ENCODE measurements around the gene MX1.

The MX1 gene

GRCh38 chr21:41460578-41461527, 34.8 kb downstream of the MX1 start:
- DNase-seq (ENCODE audit: low read depth in 2 of 2): peak; percentile 21 to 50

GRCh38 chr21:41465176-41465781, 39.2 kb downstream of the MX1 start:
- no peak for DNase-seq (ENCODE audit: low read depth in 2 of 2)

- DNase-seq (ENCODE audit: low read depth in 2 of 2): no peak
These were observed 40.2 kb downstream of the MX1 start for GRCh38 chr21:41466024-41466820.

GRCh38 chr21:41470054-41470453, 44.0 kb downstream of the MX1 start:
- DNase-seq (ENCODE audit: low read depth in 2 of 2): no peak

- DNase-seq (ENCODE audit: low read depth in 2 of 2): no peak
These were observed 46.9 kb downstream of the MX1 start for GRCh38 chr21:41472753-41473548.

- no peak for DNase-seq (ENCODE audit: low read depth in 2 of 2)
These were observed 49.8 kb downstream of the MX1 start for GRCh38 chr21:41475714-41476420.

GRCh38 chr21:41477641-41478318, 51.7 kb downstream of the MX1 start:
- DNase-seq (ENCODE audit: low read depth in 2 of 2): no peak

- no peak for DNase-seq (ENCODE audit: low read depth in 2 of 2)
These were observed 52.5 kb downstream of the MX1 start for GRCh38 chr21:41478319-41479177.

GRCh38 chr21:41479686-41480085, 53.6 kb downstream of the MX1 start:
- DNase-seq (ENCODE audit: low read depth in 2 of 2): no peak

- DNase-seq (ENCODE audit: low read depth in 2 of 2): no peak
These were observed 54.1 kb downstream of the MX1 start for GRCh38 chr21:41480086-41480690.

- DNase-seq (ENCODE audit: low read depth in 2 of 2): no peak
These were observed 55.2 kb downstream of the MX1 start for GRCh38 chr21:41481191-41481590.

GRCh38 chr21:41482301-41482700, 56.3 kb downstream of the MX1 start:
- no peak for DNase-seq (ENCODE audit: low read depth in 2 of 2)

- no peak for DNase-seq (ENCODE audit: low read depth in 2 of 2)
These were observed 56.9 kb downstream of the MX1 start for GRCh38 chr21:41482980-41483379.

- DNase-seq (ENCODE audit: low read depth in 2 of 2): no peak
These were observed 57.4 kb downstream of the MX1 start for GRCh38 chr21:41483415-41483814.

- no peak for DNase-seq (ENCODE audit: low read depth in 2 of 2)
These were observed 57.9 kb downstream of the MX1 start for GRCh38 chr21:41483973-41484372.

GRCh38 chr21:41487082-41487481, 61.0 kb downstream of the MX1 start:
- DNase-seq (ENCODE audit: low read depth in 2 of 2): no peak

GRCh38 chr21:41488080-41488479, 62.0 kb downstream of the MX1 start:
- DNase-seq (ENCODE audit: low read depth in 2 of 2): no peak

- DNase-seq (ENCODE audit: low read depth in 2 of 2): no peak
These were observed 63.3 kb downstream of the MX1 start for GRCh38 chr21:41489329-41489728.

GRCh38 chr21:41490330-41490729, 64.3 kb downstream of the MX1 start:
- no peak for DNase-seq (ENCODE audit: low read depth in 2 of 2)

All from stimulated activated CD4-positive, alpha-beta T cell treated with anti-CD3 and anti-CD28 coated beads, Interleukin-1b, Interleukin-23, amount 100 ng/mL, for 4 hours (primary cell).